Esophagus squamous epithelium (tissue), 5 donors: Measurements from ENCODE around the gene TRAK1. TPM values are rescaled to one million over a fixed set of nuclear protein-coding genes. Genes with fewer than 3 reads are reported as not detected.

Source experiments
- DNase-seq: peaks from one replicate; lab custom pipeline; 2025; lab: John Stamatoyannopoulos, UW
- H3K27ac ChIP-seq, 4 donors: fragments of 200-600 bp; sonication (generic); one replicate each; pipeline ENCODE4 v1.5.1; 2016 to 2019; ENCODE audit warnings: mild to moderate bottlenecking in 1 of 4
- H3K27me3 ChIP-seq, 4 donors: fragments of 200-600 bp; sonication (generic); 1 replicate in 3 of 4; 2 replicates in 1 of 4; pipeline versions ENCODE4 v1.5.1 to v1.6.0; 2017 to 2021; ENCODE audit warnings: antibody characterized with exemption in 1 of 4
- H3K36me3 ChIP-seq, 3 donors: fragments of 200-600 bp; sonication (generic); one replicate each; pipeline ENCODE4 v1.5.1; 2016 to 2019
- H3K4me1 ChIP-seq, 3 donors: fragments of 200-600 bp; sonication (generic); one replicate each; pipeline ENCODE4 v1.5.1; 2017 to 2019
- H3K4me3 ChIP-seq, 4 donors: fragments of 200-600 bp; sonication (generic); 1 replicate in 3 of 4; 2 replicates in 1 of 4; pipeline ENCODE4 v1.5.1; 2016 to 2019; ENCODE audit warnings: mild to moderate bottlenecking in 2 of 4, moderate library complexity in 1 of 4
- H3K9me3 ChIP-seq, 3 donors: fragments of 200-600 bp; sonication (generic); one replicate each; pipeline ENCODE4 v1.5.1; 2016 to 2019
- CTCF ChIP-seq, 6 experiments: fragments of 450-650 bp in 4 of 6; fragments of 200-600 bp in 2 of 6; sonication (generic) in 2 of 6; IDR thresholded peaks; one replicate each; pipeline ENCODE4 v1.5.1; 2016 to 2019; ENCODE audit warnings: antibody characterized with exemption in 6 of 6, mild to moderate bottlenecking in 4 of 6, moderate library complexity in 4 of 6
- POLR2A ChIP-seq, 4 donors: fragments of 450-650 bp; IDR thresholded peaks; one replicate each; pipeline ENCODE4 v1.6.1; 2017; ENCODE audit warnings: antibody characterized with exemption in 4 of 4, mild to moderate bottlenecking in 4 of 4, moderate library complexity in 3 of 4
- WGBS, 2 donors: methylation state at CpG; one replicate each; pipeline ENCODE4 v1.1.5; 2018; 5-methylcytosine and 5-hydroxymethylcytosine counted together
- intact Hi-C: fragments of 100-400 bp; cut with DNase I; formaldehyde crosslinking; loops from one replicate; pipeline ENCODE4 v1.15.0; 2022
- total RNA-seq, 4 donors: library from RNA; depleted of rRNA; stranded (reverse); fragments of >200 nt; gene quantifications; one replicate each; pipeline ENCODE4 v1.1.0, GENCODE V29; 2016
- donor health status: DM: yes; HTN: yes; CAD: no.

Gene TRAK1
- total RNA-seq, 4 donors from 2014 or later: 31.8 to 40.6 (median 37.7) TPM

- Histone ChIP-seq H3K27ac (no peak overlapping the region), H3K4me1 (no peaks in the 10 kb centered on the region), H3K4me3 (no peak overlapping the region), H3K9me3 (no peaks in the 10 kb centered on the region), H3K27me3 (no peaks in the 10 kb centered on the region), H3K36me3 (peaks cover 18 to 100% (median 24%) of the 10 kb centered on the region in 3 donors)
- no peak for DNase-seq
- WGBS, 2 donors: 94 to 100% methylated on average over 2 of the region's 2 CpGs
- intact Hi-C loops: no loop called here
- TF ChIP-seq POLR2A (IDR thresholded peaks at IDR 0.05) (no peak), CTCF (IDR thresholded peaks at IDR 0.05) (no peak)
Observed at GRCh38 chr3:42204867-42205599, 113.9 kb downstream of the TRAK1 start.

GRCh38 chr3:42205800-42206514 is 114.8 kb downstream of the TRAK1 start:
- Histone ChIP-seq H3K36me3 (peaks cover 12 to 100% (median 19%) of the 10 kb centered on the region in 3 donors), H3K4me3 (no peak overlapping the region), H3K27me3 (no peaks in the 10 kb centered on the region), H3K27ac (no peak overlapping the region), H3K9me3 (no peaks in the 10 kb centered on the region), H3K4me1 (no peaks in the 10 kb centered on the region)
- TF ChIP-seq POLR2A (IDR thresholded peaks at IDR 0.05): no peak
- no peak for TF ChIP-seq CTCF (IDR thresholded peaks at IDR 0.05)
- intact Hi-C loops: no loop called here
- DNase-seq: no peak
- WGBS, 2 donors: 96 to 98% methylated on average over 4 of the region's 4 CpGs

GRCh38 chr3:42209917-42210316 is 118.8 kb downstream of the TRAK1 start:
- H3K36me3 ChIP-seq: peaks cover 5 to 99% (median 11%) of the 10 kb centered on the region in 3 donors
- no peak for DNase-seq

GRCh38 chr3:42210726-42211125 is 119.6 kb downstream of the TRAK1 start:
- DNase-seq: no peak

More at GRCh38 chr3:42209917-42210316, 118.8 kb downstream of the TRAK1 start:
- H3K9me3 ChIP-seq: no peaks in the 10 kb centered on the region
- no peak for TF ChIP-seq CTCF (IDR thresholded peaks at IDR 0.05)
- TF ChIP-seq POLR2A (IDR thresholded peaks at IDR 0.05): no peak
- H3K27me3 ChIP-seq: no peaks in the 10 kb centered on the region
- H3K4me1 ChIP-seq: peaks cover 0 to 13% (median 0%) of the 10 kb centered on the region in 3 donors
- no peak overlapping the region for H3K4me3 ChIP-seq
- intact Hi-C loops: no loop called here
- H3K27ac ChIP-seq: no peak overlapping the region
- 69 to 70% methylated on average over 2 to 9 of the region's 12 CpGs for WGBS, 2 donors

More at GRCh38 chr3:42210726-42211125, 119.6 kb downstream of the TRAK1 start:
- Histone ChIP-seq H3K4me3 (no peak overlapping the region), H3K27ac (no peak overlapping the region), H3K27me3 (no peaks in the 10 kb centered on the region), H3K4me1 (peaks cover 0 to 13% (median 0%) of the 10 kb centered on the region in 3 donors), H3K36me3 (peaks cover 0 to 97% (median 11%) of the 10 kb centered on the region in 3 donors), H3K9me3 (no peaks in the 10 kb centered on the region)
- intact Hi-C loops: no loop called here
- TF ChIP-seq CTCF (IDR thresholded peaks at IDR 0.05) (no peak), POLR2A (IDR thresholded peaks at IDR 0.05) (no peak)
- WGBS, 2 donors: 61 to 83% methylated on average over 2 of the region's 2 CpGs
